Natural killer cell (primary cell): ENCODE results near the gene CELF3. TPM values are rescaled to one million over a fixed set of nuclear protein-coding genes. Genes with fewer than 3 reads are reported as not detected.

ENCODE experiments used
- ATAC-seq, 3 donors: fragments of 150-1000 bp in 2 of 3; fragments of 200-7000 bp in 1 of 3; cut with Tn5 transposase; 1 replicate in 1 of 3; 2 replicates in 2 of 3; pipeline ENCODE4 v1.10.0; 2021; ENCODE audit warnings: mild to moderate bottlenecking in 2 of 3, moderate library complexity in 2 of 3
- DNase-seq, 2 donors: peaks; one replicate each; pipeline versions ENCODE4 v3.0.0 to v3.0.0-alpha.2; 2013 to 2021; ENCODE audit warnings: mixed read lengths in 1 of 2
- H3K27ac ChIP-seq: one replicate; pipeline ENCODE4 v1.5.1; 2013; ENCODE audit warnings: mild to moderate bottlenecking, low read length
- H3K27me3 ChIP-seq: one replicate; pipeline ENCODE4 v1.6.1; 2013; ENCODE audit warnings: low read length; ENCODE audit not compliant: control insufficient read depth, insufficient read depth
- H3K36me3 ChIP-seq: one replicate; pipeline ENCODE4 v1.6.1; 2013; ENCODE audit warnings: low read length; ENCODE audit not compliant: control insufficient read depth, insufficient read depth
- H3K4me1 ChIP-seq: one replicate; pipeline ENCODE4 v1.6.1; 2013; ENCODE audit warnings: low read length; ENCODE audit not compliant: control insufficient read depth, insufficient read depth
- H3K4me3 ChIP-seq: one replicate; pipeline ENCODE4 v1.5.1; 2013; ENCODE audit warnings: low read length
- H3K9me3 ChIP-seq: one replicate; pipeline ENCODE4 v1.6.1; 2013; ENCODE audit warnings: low read length; ENCODE audit not compliant: control insufficient read depth, insufficient read depth
- H3K27ac Mint-ChIP-seq, 2 donors: one replicate each; pipeline ENCODE4 v1.8.0; 2022; ENCODE audit warnings: mild to moderate bottlenecking in 2 of 2, mixed read lengths in 2 of 2, moderate library complexity in 1 of 2
- H3K27me3 Mint-ChIP-seq, 2 donors: one replicate each; pipeline ENCODE4 v1.8.0; 2022; ENCODE audit warnings: low read depth in 2 of 2, mixed read lengths in 2 of 2
- H3K36me3 Mint-ChIP-seq: one replicate; pipeline ENCODE4 v1.8.0; 2022; ENCODE audit warnings: mixed read lengths
- H3K4me1 Mint-ChIP-seq, 2 donors: one replicate each; pipeline ENCODE4 v1.8.0; 2022; ENCODE audit warnings: mixed read lengths in 2 of 2
- H3K4me3 Mint-ChIP-seq: one replicate; pipeline ENCODE4 v1.8.0; 2022; ENCODE audit warnings: mild to moderate bottlenecking, moderate library complexity, mixed read lengths
- H3K9me3 Mint-ChIP-seq, 2 donors: one replicate each; pipeline ENCODE4 v1.8.0; 2022; ENCODE audit warnings: mixed read lengths in 2 of 2
- WGBS: methylation state at CpG from one replicate; pipeline ENCODE4 v1.1.7; 2013; ENCODE audit warnings: missing lambda C conversion rate; ENCODE audit not compliant: insufficient coverage; 5-methylcytosine and 5-hydroxymethylcytosine counted together
- intact Hi-C: fragments of 100-400 bp; cut with micrococcal nuclease; formaldehyde crosslinking; loops from one replicate; pipeline ENCODE4 v1.14.2; 2022
- total RNA-seq, 4 donors: library from RNA; stranded (reverse); fragments of 120-200 nt in 1 of 4; gene quantifications; one replicate each; pipeline versions ENCODE4 v1.2.3 to v1.2.4, GENCODE V29; 2013 to 2022
- TF ChIP-seq, protein P1 (sequence below): fragments of 200-600 bp; IDR thresholded peaks from one replicate; pipeline ENCODE4 v1.8.0; 2022; ENCODE audit warnings: antibody characterized with exemption

CELF3 gene
- total RNA-seq, 3 donors from 2014 or later (not counting 1 experiment from before 2014, with no cell fraction given): not detected

GRCh38 chr1:151741516-151741915, 24.9 kb upstream of the CELF3 start:
- 91% methylated on average over 4 of the region's 4 CpGs for WGBS
- Mint-ChIP-seq H3K9me3 (peaks cover 0 to 4% of the 10 kb centered on the region in 2 donors), H3K36me3 (no peaks in the 10 kb centered on the region), H3K27ac (no peak overlapping the region), H3K4me3 (no peak overlapping the region), H3K4me1 (no peaks in the 10 kb centered on the region), H3K27me3 (peaks cover 7 to 17% of the 10 kb centered on the region in 2 donors)
- Histone ChIP-seq H3K36me3 (no peaks in the 10 kb centered on the region), H3K4me1 (no peaks in the 10 kb centered on the region), H3K27ac (no peak overlapping the region), H3K9me3 (peaks cover 9% of the 10 kb centered on the region), H3K27me3 (no peaks in the 10 kb centered on the region), H3K4me3 (no peak overlapping the region)
- DNase-seq (no peak), ATAC-seq (no peak)
- TF ChIP-seq, protein P1, sequence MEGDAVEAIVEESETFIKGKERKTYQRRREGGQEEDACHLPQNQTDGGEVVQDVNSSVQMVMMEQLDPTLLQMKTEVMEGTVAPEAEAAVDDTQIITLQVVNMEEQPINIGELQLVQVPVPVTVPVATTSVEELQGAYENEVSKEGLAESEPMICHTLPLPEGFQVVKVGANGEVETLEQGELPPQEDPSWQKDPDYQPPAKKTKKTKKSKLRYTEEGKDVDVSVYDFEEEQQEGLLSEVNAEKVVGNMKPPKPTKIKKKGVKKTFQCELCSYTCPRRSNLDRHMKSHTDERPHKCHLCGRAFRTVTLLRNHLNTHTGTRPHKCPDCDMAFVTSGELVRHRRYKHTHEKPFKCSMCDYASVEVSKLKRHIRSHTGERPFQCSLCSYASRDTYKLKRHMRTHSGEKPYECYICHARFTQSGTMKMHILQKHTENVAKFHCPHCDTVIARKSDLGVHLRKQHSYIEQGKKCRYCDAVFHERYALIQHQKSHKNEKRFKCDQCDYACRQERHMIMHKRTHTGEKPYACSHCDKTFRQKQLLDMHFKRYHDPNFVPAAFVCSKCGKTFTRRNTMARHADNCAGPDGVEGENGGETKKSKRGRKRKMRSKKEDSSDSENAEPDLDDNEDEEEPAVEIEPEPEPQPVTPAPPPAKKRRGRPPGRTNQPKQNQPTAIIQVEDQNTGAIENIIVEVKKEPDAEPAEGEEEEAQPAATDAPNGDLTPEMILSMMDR: no peak
- intact Hi-C loops: no loop called here

DNA sequence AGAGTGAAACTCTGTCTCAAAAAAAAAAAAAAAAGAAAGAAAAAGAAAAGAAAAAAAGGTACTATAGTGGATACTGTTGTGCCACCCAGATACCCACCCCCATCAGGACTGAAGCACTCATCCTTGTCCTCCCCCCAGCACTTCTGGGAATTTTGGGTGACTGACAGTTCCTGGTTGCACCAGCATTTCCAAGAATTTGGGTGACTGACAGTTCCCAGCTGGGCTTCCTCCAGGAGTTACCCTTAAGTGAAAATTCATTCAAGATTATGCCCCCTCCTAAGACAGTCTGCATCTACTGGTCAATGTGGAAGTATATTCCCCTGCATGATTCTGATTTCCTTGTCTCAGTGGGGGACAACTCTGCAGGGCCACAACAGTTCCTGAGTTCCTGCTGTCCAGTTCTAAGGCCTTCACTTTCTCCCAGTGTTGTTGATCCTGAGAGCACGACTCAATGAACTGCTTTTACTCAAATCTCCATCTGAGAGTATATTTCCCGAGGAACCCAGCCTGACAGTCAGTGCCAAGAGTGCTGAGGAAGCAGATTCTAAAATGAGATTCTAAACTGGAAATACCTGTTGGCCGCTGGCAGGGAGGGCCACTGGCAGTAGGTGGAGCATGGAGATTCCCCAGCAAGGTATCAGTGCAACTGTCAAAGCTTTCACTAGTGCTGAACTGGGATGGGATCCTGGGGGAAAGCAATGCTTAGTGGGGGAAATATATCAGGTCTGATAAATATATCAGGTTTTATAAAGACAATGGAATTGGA, 23.2 kb upstream of the CELF3 start:
- no peak for DNase-seq
- Mint-ChIP-seq H3K27ac (no peak overlapping the region), H3K9me3 (peaks cover 0 to 5% of the 10 kb centered on the region in 2 donors), H3K4me1 (no peaks in the 10 kb centered on the region), H3K27me3 (peaks cover 4 to 12% of the 10 kb centered on the region in 2 donors), H3K36me3 (no peaks in the 10 kb centered on the region), H3K4me3 (no peak overlapping the region)
- no peak for ATAC-seq
- WGBS: 64% methylated on average over 3 of the region's 3 CpGs
- H3K27ac ChIP-seq: no peak overlapping the region
- TF ChIP-seq, protein P1: no peak
- H3K9me3 ChIP-seq: peaks cover 9% of the 10 kb centered on the region
- intact Hi-C loops: loop anchor here (2.0 to 10.0 kb wide), 3 partner anchors 19 to 435 kb away; no protein-coding TSS in a partner anchor
- H3K4me3 ChIP-seq: no peak overlapping the region
- H3K36me3 ChIP-seq: no peaks in the 10 kb centered on the region
- H3K4me1 ChIP-seq: no peaks in the 10 kb centered on the region
- no peaks in the 10 kb centered on the region for H3K27me3 ChIP-seq

DNA sequence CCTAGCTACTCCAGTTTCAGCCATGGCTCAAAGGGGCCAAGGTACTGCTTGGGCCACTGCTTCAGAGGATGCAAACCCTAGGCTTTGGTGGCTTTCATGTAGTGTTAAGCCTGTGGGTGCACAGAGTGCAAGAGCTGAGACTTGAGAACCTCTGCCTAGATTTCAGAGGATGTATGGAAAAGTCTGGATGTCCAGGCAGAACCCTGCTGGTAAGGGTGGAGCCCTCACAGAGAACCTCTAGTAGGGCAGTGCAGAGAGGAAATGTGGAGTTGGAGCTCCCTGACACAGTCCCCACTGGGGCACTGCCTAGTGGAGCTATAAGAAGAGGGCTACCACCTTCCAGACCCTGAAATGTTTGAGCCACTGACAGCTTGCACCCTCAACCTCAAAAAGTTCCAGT, 20.9 kb upstream of the CELF3 start:
- H3K9me3 ChIP-seq: peaks cover 9% of the 10 kb centered on the region
- no peaks in the 10 kb centered on the region for H3K4me1 ChIP-seq
- H3K36me3 Mint-ChIP-seq: no peaks in the 10 kb centered on the region

More for the DNA sequence above, 20.9 kb upstream of the CELF3 start:
- peaks cover 6 to 11% of the 10 kb centered on the region in 2 donors for H3K27me3 Mint-ChIP-seq
- H3K4me3 ChIP-seq: no peak overlapping the region
- H3K4me3 Mint-ChIP-seq: no peak overlapping the region
- DNase-seq: no peak
- no peak for ATAC-seq
- H3K27ac ChIP-seq: no peak overlapping the region
- intact Hi-C loops: loop anchor here (10.0 kb wide), 2 partner anchors 203 to 433 kb away; no protein-coding TSS in a partner anchor
- H3K27ac Mint-ChIP-seq: no peak overlapping the region
- TF ChIP-seq, protein P1: no peak
- peaks cover 0 to 5% of the 10 kb centered on the region in 2 donors for H3K9me3 Mint-ChIP-seq
- H3K36me3 ChIP-seq: no peaks in the 10 kb centered on the region
- H3K27me3 ChIP-seq: no peaks in the 10 kb centered on the region
- H3K4me1 Mint-ChIP-seq: no peaks in the 10 kb centered on the region
